MM.1S (cell line): Measurements from ENCODE around the gene TUFT1.

Experiments used
- DNase-seq: peaks from one replicate; pipeline ENCODE4 v3.0.0-alpha.2; 2015
- H2AFZ ChIP-seq: fragments of 300-600 bp; sonication (generic); 2 replicates; pipeline ENCODE4 v1.6.0; 2016; ENCODE audit warnings: antibody characterized with exemption, low read length
- H3F3A ChIP-seq: fragments of 300-600 bp; sonication (generic); 2 replicates; pipeline ENCODE4 v1.6.1; 2016; ENCODE audit warnings: mild to moderate bottlenecking, antibody characterized with exemption, low read length, moderate library complexity, mixed read lengths; ENCODE audit not compliant: insufficient read depth
- H3K27ac ChIP-seq: fragments of 300-600 bp; sonication (generic); 2 replicates; pipeline ENCODE4 v1.5.1; 2016; ENCODE audit warnings: mild to moderate bottlenecking, low read length
- H3K27me3 ChIP-seq: fragments of 300-600 bp; sonication (generic); replicated peaks from 2 replicates; pipeline ENCODE4 v1.6.0; 2016; ENCODE audit warnings: low read length; ENCODE audit not compliant: insufficient read depth
- H3K36me3 ChIP-seq: fragments of 300-600 bp; sonication (generic); replicated peaks from 2 replicates; pipeline ENCODE4 v1.6.1; 2016; ENCODE audit warnings: mild to moderate bottlenecking, low read length, mixed read lengths; ENCODE audit not compliant: insufficient read depth
- H3K4me1 ChIP-seq: fragments of 300-600 bp; sonication (generic); 2 replicates; pipeline ENCODE4 v1.6.1; 2016; ENCODE audit warnings: low read length, mixed read lengths
- H3K4me2 ChIP-seq: fragments of 300-600 bp; sonication (generic); 2 replicates; pipeline ENCODE4 v1.6.0; 2016; ENCODE audit warnings: low read depth, low read length
- H3K4me3 ChIP-seq: fragments of 300-600 bp; sonication (generic); 2 replicates; pipeline ENCODE4 v1.5.1; 2016; ENCODE audit warnings: low read length, mixed read lengths
- H3K79me2 ChIP-seq: fragments of 300-600 bp; sonication (generic); 2 replicates; pipeline ENCODE4 v1.6.1; 2016; ENCODE audit warnings: mixed run types, low read length, mixed read lengths
- H3K9ac ChIP-seq: fragments of 300-600 bp; sonication (generic); 2 replicates; pipeline ENCODE4 v1.6.1; 2016; ENCODE audit warnings: low read length, mixed read lengths
- H3K9me2 ChIP-seq: fragments of 300-600 bp; sonication (generic); replicated peaks from 2 replicates; pipeline ENCODE4 v1.6.1; 2016; ENCODE audit warnings: mild to moderate bottlenecking, low read length, mixed read lengths; ENCODE audit not compliant: insufficient read depth
- H3K9me3 ChIP-seq: fragments of 300-600 bp; sonication (generic); replicated peaks from 2 replicates; pipeline ENCODE4 v1.6.1; 2016; ENCODE audit warnings: mild to moderate bottlenecking, low read length, mixed read lengths; ENCODE audit not compliant: insufficient read depth
- H4K20me1 ChIP-seq: fragments of 300-600 bp; sonication (generic); 2 replicates; pipeline ENCODE4 v1.6.1; 2016; ENCODE audit warnings: mild to moderate bottlenecking, low read length, moderate library complexity, mixed read lengths; ENCODE audit not compliant: insufficient read depth
- CTCF ChIP-seq: fragments of 300-600 bp; sonication (generic); IDR thresholded peaks from 2 replicates; pipeline ENCODE4 v1.5.1; 2016; ENCODE audit warnings: antibody characterized with exemption, low read length, mixed read lengths
- EZH2 ChIP-seq: fragments of 300-600 bp; sonication (generic); optimal IDR thresholded peaks from 2 replicates; pipeline ENCODE3; 2017; ENCODE audit warnings: low read depth, mild to moderate bottlenecking, antibody characterized with exemption, low read length, mixed read lengths
- EZH2phosphoT487 ChIP-seq: fragments of 300-600 bp; sonication (generic); IDR thresholded peaks from 2 replicates; pipeline ENCODE4 v1.6.1; 2018; ENCODE audit warnings: antibody characterized with exemption, low read length

The TUFT1 gene

DNA sequence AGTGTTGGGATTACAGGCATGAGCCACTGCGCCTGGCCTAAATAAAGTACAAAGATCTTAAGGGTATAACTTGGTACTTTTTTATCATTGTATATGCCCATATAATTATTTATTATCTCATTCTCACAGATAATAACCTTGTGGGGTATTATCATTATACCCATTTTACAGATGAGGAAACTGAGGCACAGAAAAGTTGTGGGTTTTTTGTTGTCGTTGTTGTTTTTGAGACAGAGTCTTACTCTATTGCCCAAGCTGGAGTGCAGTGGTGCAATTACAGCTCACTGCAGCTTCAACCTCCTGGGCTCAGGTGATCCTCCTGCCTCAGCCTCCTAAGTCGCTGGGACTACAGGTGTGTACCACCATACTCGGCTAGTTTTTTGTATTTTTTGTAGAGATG lies 24.8 kb upstream of the TUFT1 start:
- Histone ChIP-seq H3K4me3 (no peak overlapping the region), H3K79me2 (peaks cover 6% of the 10 kb centered on the region; the same call in 1 of the 2 replicates), H3K9me2 (no peaks in the 10 kb centered on the region), H3F3A (peaks cover 32% of the 10 kb centered on the region), H3K4me2 (no peak overlapping the region), H3K36me3 (no peaks in the 10 kb centered on the region), H3K4me1 (peaks cover 29% of the 10 kb centered on the region), H2AFZ (no peak overlapping the region), H3K9me3 (no peaks in the 10 kb centered on the region), H3K27me3 (0 out of 2 replicates have a peak, but pooled peaks cover 5% of the 10 kb centered on the region), H3K27ac (no peak overlapping the region), H4K20me1 (no peaks in the 10 kb centered on the region), H3K9ac (no peak overlapping the region)
- no peak for TF ChIP-seq EZH2phosphoT487
- TF ChIP-seq EZH2: no peak
- TF ChIP-seq CTCF: no peak
- DNase-seq: no peak

GRCh38 chr1:151516031-151516511 lies 24.0 kb upstream of the TUFT1 start:
- Histone ChIP-seq H3K36me3 (no peaks in the 10 kb centered on the region), H3K4me2 (no peak overlapping the region), H3K4me1 (peaks cover 33% of the 10 kb centered on the region), H3K79me2 (peaks cover 6% of the 10 kb centered on the region; the same call in 1 of the 2 replicates), H3K27me3 (no peaks in the 10 kb centered on the region), H4K20me1 (no peaks in the 10 kb centered on the region), H3K9me3 (no peaks in the 10 kb centered on the region), H3F3A (peaks cover 25% of the 10 kb centered on the region), H3K4me3 (no peak overlapping the region), H2AFZ (no peak overlapping the region), H3K9ac (no peak overlapping the region), H3K9me2 (no peaks in the 10 kb centered on the region), H3K27ac (no peak overlapping the region)
- no peak for DNase-seq
- TF ChIP-seq EZH2phosphoT487 (no peak), EZH2 (no peak), CTCF (no peak)

- H3K9me2 ChIP-seq: no peaks in the 10 kb centered on the region
- H4K20me1 ChIP-seq: no peaks in the 10 kb centered on the region
- no peak overlapping the region for H3K4me2 ChIP-seq
- peaks cover 11% of the 10 kb centered on the region; the same call in 1 of the 2 replicates for H3F3A ChIP-seq
- no peak overlapping the region for H2AFZ ChIP-seq
- peaks cover 18% of the 10 kb centered on the region for H3K4me1 ChIP-seq
- H3K27ac ChIP-seq: no peak overlapping the region
- no peak for DNase-seq
- H3K27me3 ChIP-seq: no peaks in the 10 kb centered on the region
- no peak overlapping the region for H3K4me3 ChIP-seq
- H3K9ac ChIP-seq: no peak overlapping the region
- H3K79me2 ChIP-seq: no peaks in the 10 kb centered on the region
- no peaks in the 10 kb centered on the region for H3K36me3 ChIP-seq
- no peak for TF ChIP-seq EZH2phosphoT487
- no peak for TF ChIP-seq CTCF
- TF ChIP-seq EZH2: no peak
- H3K9me3 ChIP-seq: no peaks in the 10 kb centered on the region
Observed at GRCh38 chr1:151518431-151518830, 21.7 kb upstream of the TUFT1 start.
